Measurements from ENCODE around the gene PTPRU.
"Not testable (repeated sequence)": the region's sequence is repeated elsewhere in the genome, so short reads cannot be mapped to it uniquely, and the experiment has no call there.

Gene PTPRU

DNA sequence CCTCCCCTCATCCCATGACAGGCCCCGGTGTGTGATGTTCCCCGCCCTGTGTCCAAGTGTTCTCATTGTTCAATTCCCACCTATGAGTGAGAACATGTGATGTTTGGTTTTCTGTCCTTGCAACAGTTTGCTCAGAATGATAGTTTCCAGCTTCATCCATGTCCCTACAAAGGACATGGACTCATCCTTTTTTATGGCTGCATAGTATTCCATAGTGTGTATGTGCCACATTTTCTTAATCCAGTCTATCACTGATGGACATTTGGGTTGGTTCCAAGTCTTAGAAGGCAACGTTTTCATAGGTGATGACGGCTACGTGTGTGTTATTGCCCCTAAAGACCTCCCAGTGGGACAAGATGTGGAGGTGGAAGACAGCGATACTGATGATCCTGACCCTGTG, 65.4 kb downstream of the PTPRU start:
- not testable (repeated sequence) for H3K9me3 ChIP-seq (ENCODE audit: control insufficient read depth, low read depth, low read length); H3K27me3 ChIP-seq (ENCODE audit: control insufficient read depth, insufficient read depth, low read length); H3K4me1 ChIP-seq (ENCODE audit: control insufficient read depth, low read depth, low read length); H3K27ac ChIP-seq (ENCODE audit: low read length); H3K9ac ChIP-seq (ENCODE audit: low read length); H3K36me3 ChIP-seq (ENCODE audit: control insufficient read depth, low read depth, low read length); H3K4me3 ChIP-seq (ENCODE audit: low read length)

DNA sequence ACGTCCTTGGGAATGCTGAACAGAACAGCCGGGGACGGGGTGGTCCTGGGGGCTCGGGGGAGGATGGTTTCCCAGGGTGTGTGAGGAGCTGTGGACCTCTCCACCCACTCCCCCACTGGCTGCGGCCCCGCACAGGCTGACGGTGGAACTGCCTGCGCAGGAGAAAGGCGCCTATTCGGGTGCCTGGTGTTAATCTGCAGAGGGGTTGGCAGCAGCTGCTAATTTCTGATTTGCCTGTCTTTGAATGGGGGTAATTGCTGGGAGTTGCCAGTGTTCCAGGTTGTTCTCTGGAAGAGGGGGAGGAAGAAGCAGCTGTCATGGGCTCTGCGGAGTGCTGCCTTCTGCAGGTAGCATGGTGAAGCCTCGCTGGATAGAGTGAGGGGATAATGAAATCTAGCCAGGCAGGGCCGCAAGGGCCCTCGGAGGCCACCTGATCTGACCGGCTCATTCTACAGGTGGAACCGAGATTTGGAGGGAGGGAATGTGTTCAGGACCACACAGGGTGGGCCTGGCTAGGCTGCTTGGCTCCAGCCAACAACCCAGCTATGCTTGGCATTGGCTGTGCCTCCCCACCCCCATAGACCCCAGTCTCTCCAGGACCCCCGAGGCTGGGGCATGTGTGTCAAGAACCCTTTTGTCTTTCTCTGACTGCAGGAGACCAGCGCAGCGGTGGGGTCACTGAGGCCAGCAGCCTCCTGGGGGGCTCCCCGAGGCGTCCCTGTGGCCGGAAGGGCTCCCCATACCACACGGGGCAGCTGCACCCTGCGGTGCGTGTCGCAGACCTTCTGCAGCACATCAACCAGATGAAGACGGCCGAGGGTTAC, 67.1 kb downstream of the PTPRU start:
- Histone ChIP-seq H3K9me3 (ENCODE audit: control insufficient read depth, low read depth, low read length) (no peaks in the 10 kb centered on the region), H3K9ac (ENCODE audit: low read length) (no peak overlapping the region), H3K4me3 (ENCODE audit: low read length) (no peak overlapping the region), H3K4me1 (ENCODE audit: control insufficient read depth, low read depth, low read length) (no peaks in the 10 kb centered on the region), H3K27me3 (ENCODE audit: control insufficient read depth, insufficient read depth, low read length) (no peaks in the 10 kb centered on the region), H3K36me3 (ENCODE audit: control insufficient read depth, low read depth, low read length) (peaks cover 5% of the 10 kb centered on the region), H3K27ac (ENCODE audit: low read length) (no peak overlapping the region)

DNA sequence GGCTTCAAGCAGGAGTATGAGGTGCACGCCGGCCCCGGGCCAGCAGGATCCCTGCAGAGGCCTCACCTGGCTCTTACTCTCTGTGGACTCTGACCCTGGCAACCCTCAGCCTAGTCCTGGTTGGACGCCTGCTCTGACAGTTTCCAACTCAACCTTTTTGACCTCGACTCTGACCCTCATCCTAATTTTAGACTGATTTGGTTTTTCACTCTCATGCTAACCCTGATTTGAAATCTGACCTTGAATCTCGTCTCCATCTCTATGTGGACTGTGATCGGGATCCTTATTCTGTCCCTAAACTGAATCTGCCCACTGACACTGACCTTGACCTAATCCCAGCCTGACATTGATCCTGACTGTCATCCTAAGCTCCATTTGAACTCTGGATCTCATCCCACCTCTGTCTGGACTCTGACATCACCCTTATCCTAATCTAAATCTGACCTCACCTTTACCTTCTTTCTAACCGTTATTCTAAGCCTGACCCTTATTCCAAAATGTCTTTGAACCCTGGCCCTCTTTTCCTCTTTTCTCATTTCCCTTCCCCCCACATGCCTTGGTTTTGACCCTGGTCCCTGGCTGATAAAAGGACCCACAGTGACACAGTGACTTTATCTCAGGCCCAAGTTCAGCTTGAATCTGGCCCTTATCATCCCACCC, 67.8 kb downstream of the PTPRU start:
- H3K9me3 ChIP-seq (ENCODE audit: control insufficient read depth, low read depth, low read length) = no peaks in the 10 kb centered on the region
- peaks cover 5% of the 10 kb centered on the region for H3K36me3 ChIP-seq (ENCODE audit: control insufficient read depth, low read depth, low read length)
- no peaks in the 10 kb centered on the region for H3K27me3 ChIP-seq (ENCODE audit: control insufficient read depth, insufficient read depth, low read length)
- no peak overlapping the region for H3K4me3 ChIP-seq (ENCODE audit: low read length)
- H3K27ac ChIP-seq (ENCODE audit: low read length) = no peak overlapping the region
- no peak overlapping the region for H3K9ac ChIP-seq (ENCODE audit: low read length)
- H3K4me1 ChIP-seq (ENCODE audit: control insufficient read depth, low read depth, low read length) = peaks cover 4% of the 10 kb centered on the region

DNA sequence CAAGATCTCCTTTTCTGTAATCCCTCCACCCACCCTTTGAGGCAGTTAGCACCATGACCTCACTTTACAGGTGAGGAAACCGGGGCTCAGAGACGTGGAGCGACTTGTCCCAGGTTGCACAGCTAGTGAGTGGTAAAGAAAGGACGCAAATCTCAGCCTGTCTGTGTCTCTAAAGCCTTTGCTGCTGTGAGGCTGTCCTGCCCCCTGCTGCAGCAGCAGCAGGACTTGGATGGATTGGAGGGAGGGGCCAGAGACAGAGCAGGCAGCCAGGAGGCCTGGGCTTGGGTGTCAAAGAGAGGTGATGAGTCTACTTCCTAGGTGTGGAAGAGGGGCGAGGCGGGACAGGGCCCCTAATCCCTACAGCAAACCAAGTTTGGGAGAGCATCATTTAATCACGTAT, 69.6 kb downstream of the PTPRU start:
- H3K36me3 ChIP-seq (ENCODE audit: control insufficient read depth, low read depth, low read length) = peaks cover 5% of the 10 kb centered on the region
- no peak overlapping the region for H3K27ac ChIP-seq (ENCODE audit: low read length)
- H3K9me3 ChIP-seq (ENCODE audit: control insufficient read depth, low read depth, low read length) = no peaks in the 10 kb centered on the region
- H3K27me3 ChIP-seq (ENCODE audit: control insufficient read depth, insufficient read depth, low read length) = no peaks in the 10 kb centered on the region
- H3K4me3 ChIP-seq (ENCODE audit: low read length) = no peak overlapping the region
- H3K9ac ChIP-seq (ENCODE audit: low read length) = no peak overlapping the region
- peaks cover 4% of the 10 kb centered on the region for H3K4me1 ChIP-seq (ENCODE audit: control insufficient read depth, low read depth, low read length)

DNA sequence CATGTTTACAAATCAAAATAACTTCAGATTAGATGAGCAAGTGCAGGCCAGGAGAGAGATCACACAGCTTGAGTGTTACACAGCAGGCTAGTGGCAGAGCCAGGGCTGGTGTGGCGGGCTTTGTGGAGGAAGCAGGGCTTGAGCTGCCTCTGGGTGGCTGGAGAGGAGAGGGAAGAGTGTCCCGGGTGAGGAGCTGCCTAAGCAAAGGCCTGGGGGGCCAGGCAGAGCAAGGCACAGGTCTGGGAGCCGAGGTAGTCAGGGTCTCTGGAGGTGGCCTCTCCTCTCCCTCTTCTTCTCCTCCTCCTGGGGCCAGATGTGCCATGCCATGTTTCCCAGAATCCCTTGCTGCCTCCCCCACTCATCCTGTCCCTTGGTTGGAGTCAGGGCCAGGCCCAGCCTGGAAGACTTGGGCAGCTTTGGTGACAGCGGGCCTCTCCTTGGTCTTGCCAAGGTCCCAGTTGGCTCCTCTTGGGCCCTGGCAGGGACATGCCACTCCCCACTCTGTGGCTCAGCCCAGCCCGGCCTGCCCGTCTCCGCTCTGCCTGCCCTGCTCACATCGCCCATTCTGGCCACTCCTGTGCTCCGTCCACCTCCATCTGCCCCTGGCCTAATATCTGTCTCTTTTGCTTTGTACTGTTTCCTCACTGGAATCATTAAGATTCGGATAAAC, 70.3 kb downstream of the PTPRU start:
- no peak overlapping the region for H3K27ac ChIP-seq (ENCODE audit: low read length)
- no peak overlapping the region for H3K4me3 ChIP-seq (ENCODE audit: low read length)
- H3K36me3 ChIP-seq (ENCODE audit: control insufficient read depth, low read depth, low read length) = peaks cover 5% of the 10 kb centered on the region
- H3K9ac ChIP-seq (ENCODE audit: low read length) = no peak overlapping the region
- H3K9me3 ChIP-seq (ENCODE audit: control insufficient read depth, low read depth, low read length) = no peaks in the 10 kb centered on the region
- H3K4me1 ChIP-seq (ENCODE audit: control insufficient read depth, low read depth, low read length) = peaks cover 4% of the 10 kb centered on the region
- no peaks in the 10 kb centered on the region for H3K27me3 ChIP-seq (ENCODE audit: control insufficient read depth, insufficient read depth, low read length)

DNA sequence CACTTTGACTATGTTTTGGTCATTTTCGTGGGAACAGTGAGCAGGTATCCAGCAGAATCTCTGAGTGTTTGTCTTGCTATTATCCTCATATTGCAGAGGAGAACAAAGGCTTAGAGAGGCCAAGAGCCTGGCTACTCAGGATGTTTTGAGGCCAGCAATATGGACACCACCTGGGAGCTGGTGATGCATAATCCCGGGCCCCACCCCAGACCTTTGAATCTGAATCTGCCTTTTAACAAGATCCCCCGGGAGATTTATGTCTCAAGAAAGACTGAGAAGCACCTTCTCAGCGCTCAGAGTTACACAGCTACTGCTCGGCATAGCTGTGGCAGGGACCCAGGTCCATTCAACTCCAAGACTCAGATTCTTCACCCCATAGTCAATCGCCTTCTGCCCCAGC, 72.8 kb downstream of the PTPRU start:
- Histone ChIP-seq H3K36me3 (ENCODE audit: control insufficient read depth, low read depth, low read length) (peaks cover 4% of the 10 kb centered on the region), H3K4me3 (ENCODE audit: low read length) (no peak overlapping the region), H3K9me3 (ENCODE audit: control insufficient read depth, low read depth, low read length) (no peaks in the 10 kb centered on the region), H3K4me1 (ENCODE audit: control insufficient read depth, low read depth, low read length) (peaks cover 4% of the 10 kb centered on the region), H3K27ac (ENCODE audit: low read length) (no peak overlapping the region), H3K27me3 (ENCODE audit: control insufficient read depth, insufficient read depth, low read length) (no peaks in the 10 kb centered on the region), H3K9ac (ENCODE audit: low read length) (no peak overlapping the region)

DNA sequence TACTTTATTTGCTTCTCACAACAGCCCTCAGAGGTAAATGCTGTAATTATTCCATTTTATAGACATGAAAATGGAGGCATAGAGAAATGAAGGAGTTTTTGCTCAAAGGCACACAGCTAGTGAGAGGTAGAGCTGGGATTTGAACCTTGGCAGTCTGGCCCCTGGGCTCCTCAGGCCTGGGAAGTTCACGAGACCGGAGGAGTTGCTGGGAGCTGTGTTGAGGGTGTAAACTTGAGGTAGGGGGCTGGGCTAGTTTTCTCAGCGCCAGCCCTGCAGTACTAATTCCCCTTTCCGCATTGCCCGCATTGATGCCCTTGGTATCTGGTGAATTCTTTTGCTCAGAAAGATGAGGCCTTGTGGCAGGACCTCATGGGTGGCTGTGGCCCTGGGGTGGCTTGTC, 73.3 kb downstream of the PTPRU start:
- no peaks in the 10 kb centered on the region for H3K27me3 ChIP-seq (ENCODE audit: control insufficient read depth, insufficient read depth, low read length)
- H3K27ac ChIP-seq (ENCODE audit: low read length) = no peak overlapping the region
- H3K4me1 ChIP-seq (ENCODE audit: control insufficient read depth, low read depth, low read length) = peaks cover 4% of the 10 kb centered on the region
- no peaks in the 10 kb centered on the region for H3K9me3 ChIP-seq (ENCODE audit: control insufficient read depth, low read depth, low read length)
- H3K9ac ChIP-seq (ENCODE audit: low read length) = no peak overlapping the region
- H3K4me3 ChIP-seq (ENCODE audit: low read length) = no peak overlapping the region
- H3K36me3 ChIP-seq (ENCODE audit: control insufficient read depth, low read depth, low read length) = no peaks in the 10 kb centered on the region

DNA sequence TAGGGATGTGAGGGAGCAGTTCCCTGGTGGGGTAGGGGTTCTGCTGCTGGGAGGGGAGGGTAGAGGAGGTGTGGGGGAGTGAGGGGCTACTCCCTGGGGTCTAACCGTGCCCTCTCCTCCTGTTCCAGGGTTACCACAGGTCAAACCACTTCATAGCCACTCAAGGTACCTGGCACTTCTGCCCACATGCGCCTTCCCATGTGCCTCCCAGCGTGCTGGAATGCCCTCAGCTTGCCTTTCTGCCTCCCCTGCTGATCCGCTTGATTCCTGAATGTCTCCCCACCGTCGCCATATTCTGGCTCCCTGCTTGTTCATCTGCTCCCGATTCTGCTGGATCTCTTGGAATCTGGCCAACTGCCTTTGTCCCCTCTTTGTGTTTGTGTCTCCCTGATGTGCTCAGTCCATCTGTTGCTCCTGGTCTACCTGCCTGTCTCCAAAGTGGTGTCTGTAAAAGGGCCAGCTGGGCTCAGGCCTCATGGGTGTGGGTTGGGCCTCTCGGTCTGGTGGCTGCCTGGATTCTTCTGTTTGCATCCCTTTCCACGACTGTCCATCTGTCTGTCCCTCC, 74.4 kb downstream of the PTPRU start:
- Histone ChIP-seq H3K9me3 (ENCODE audit: control insufficient read depth, low read depth, low read length) (no peaks in the 10 kb centered on the region), H3K9ac (ENCODE audit: low read length) (no peak overlapping the region), H3K4me3 (ENCODE audit: low read length) (no peak overlapping the region), H3K27ac (ENCODE audit: low read length) (no peak overlapping the region), H3K4me1 (ENCODE audit: control insufficient read depth, low read depth, low read length) (peaks cover 4% of the 10 kb centered on the region), H3K36me3 (ENCODE audit: control insufficient read depth, low read depth, low read length) (peaks cover 4% of the 10 kb centered on the region), H3K27me3 (ENCODE audit: control insufficient read depth, insufficient read depth, low read length) (no peaks in the 10 kb centered on the region)

DNA sequence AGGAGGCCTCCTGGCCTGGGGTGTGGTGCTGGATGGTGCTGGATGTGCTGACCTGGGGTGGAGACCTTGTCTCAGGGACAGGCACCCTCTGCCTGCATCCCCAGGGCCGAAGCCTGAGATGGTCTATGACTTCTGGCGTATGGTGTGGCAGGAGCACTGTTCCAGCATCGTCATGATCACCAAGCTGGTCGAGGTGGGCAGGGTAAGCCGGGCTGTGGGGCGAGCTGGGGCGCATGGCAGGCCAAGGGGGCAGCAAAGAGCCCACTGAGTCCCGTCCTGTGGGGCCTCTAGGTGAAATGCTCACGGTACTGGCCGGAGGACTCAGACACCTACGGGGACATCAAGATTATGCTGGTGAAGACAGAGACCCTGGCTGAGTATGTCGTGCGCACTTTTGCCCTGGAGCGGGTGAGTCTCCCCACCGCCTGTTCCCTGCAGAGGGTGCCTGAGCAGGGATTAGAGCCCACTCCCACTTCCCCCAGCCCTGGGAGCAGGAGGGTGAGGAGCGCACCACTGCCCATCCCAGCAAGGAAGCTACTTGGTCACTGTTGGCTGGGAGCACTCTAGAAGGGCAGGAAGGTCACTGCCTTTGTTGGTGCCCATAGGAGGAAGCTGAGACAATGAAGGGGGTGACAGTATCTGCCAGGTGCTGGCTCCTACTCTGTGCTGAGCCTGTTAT, 75.2 kb downstream of the PTPRU start:
- Histone ChIP-seq H3K9me3 (ENCODE audit: control insufficient read depth, low read depth, low read length) (no peaks in the 10 kb centered on the region), H3K4me3 (ENCODE audit: low read length) (no peak overlapping the region), H3K36me3 (ENCODE audit: control insufficient read depth, low read depth, low read length) (peaks cover 4% of the 10 kb centered on the region), H3K9ac (ENCODE audit: low read length) (no peak overlapping the region), H3K27ac (ENCODE audit: low read length) (no peak overlapping the region), H3K27me3 (ENCODE audit: control insufficient read depth, insufficient read depth, low read length) (no peaks in the 10 kb centered on the region), H3K4me1 (ENCODE audit: control insufficient read depth, low read depth, low read length) (peaks cover 4% of the 10 kb centered on the region)

DNA sequence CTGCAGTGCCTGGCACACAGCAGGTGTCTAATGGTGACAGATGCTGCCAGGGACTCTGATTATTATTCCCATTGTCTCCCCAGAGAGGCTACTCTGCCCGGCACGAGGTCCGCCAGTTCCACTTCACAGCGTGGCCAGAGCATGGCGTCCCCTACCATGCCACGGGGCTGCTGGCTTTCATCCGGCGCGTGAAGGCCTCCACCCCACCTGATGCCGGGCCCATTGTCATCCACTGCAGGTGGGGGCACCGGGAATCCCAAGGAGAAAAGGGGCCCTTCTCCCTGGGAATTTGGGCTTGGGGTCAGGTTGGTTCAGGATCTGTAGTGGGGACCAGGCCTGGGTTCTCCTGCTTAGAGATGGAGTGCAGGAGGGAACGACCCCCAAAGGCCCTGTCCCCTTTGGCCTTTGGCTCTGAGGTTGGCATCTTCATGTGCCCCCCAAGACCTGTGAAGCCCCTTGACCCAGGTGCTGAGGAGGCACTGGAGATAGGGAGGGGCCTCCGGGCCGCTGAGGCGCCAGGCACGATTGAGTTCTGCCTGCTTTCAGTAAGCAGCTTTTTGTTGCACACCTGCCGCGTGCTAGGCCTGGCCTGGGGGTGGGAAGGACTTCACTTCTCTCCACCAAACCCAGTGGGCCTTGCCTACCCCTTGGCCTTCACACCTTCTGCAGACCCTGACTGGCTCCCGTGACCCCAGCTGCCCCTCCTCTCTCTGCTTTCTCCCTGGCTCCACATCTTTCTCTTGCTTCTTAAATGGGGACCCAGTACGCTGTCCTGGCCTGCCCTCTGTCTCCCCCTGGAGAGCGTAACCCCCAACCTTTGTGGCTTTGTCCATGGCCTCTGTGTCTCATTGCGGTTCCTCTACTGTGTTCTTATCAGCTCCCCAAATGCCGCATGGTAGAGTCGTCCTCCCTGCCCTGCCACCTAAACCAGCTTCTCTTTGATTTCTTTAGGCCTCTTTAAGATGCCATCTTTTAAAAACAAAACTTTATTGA, 76.4 kb downstream of the PTPRU start:
- no peak overlapping the region for H3K4me3 ChIP-seq (ENCODE audit: low read length)
- peaks cover 4% of the 10 kb centered on the region for H3K4me1 ChIP-seq (ENCODE audit: control insufficient read depth, low read depth, low read length)
- peaks cover 4% of the 10 kb centered on the region for H3K36me3 ChIP-seq (ENCODE audit: control insufficient read depth, low read depth, low read length)
- no peaks in the 10 kb centered on the region for H3K9me3 ChIP-seq (ENCODE audit: control insufficient read depth, low read depth, low read length)
- no peak overlapping the region for H3K27ac ChIP-seq (ENCODE audit: low read length)
- H3K9ac ChIP-seq (ENCODE audit: low read length) = no peak overlapping the region
- no peaks in the 10 kb centered on the region for H3K27me3 ChIP-seq (ENCODE audit: control insufficient read depth, insufficient read depth, low read length)

Data from iPS-18a (cell line).